RKO (cell line): ENCODE results near the gene TMEM179.

Experiments used
- DNase-seq: peaks from one replicate; pipeline ENCODE4 v3.0.0-alpha.2; 2016; ENCODE audit warnings: low spot score

TMEM179 gene

GRCh38 chr14:104542871-104543830 lies 61.4 kb downstream of the TMEM179 start:
- no peak for DNase-seq

GRCh38 chr14:104541905-104542465 lies 62.6 kb downstream of the TMEM179 start:
- no peak for DNase-seq
